Retina (tissue), 1 donor: ENCODE data around the gene CMSS1.

ENCODE experiments used
- DNase-seq: peaks from one replicate; pipeline ENCODE4 v3.0.0-alpha.2; 2016

Gene CMSS1

DNA sequence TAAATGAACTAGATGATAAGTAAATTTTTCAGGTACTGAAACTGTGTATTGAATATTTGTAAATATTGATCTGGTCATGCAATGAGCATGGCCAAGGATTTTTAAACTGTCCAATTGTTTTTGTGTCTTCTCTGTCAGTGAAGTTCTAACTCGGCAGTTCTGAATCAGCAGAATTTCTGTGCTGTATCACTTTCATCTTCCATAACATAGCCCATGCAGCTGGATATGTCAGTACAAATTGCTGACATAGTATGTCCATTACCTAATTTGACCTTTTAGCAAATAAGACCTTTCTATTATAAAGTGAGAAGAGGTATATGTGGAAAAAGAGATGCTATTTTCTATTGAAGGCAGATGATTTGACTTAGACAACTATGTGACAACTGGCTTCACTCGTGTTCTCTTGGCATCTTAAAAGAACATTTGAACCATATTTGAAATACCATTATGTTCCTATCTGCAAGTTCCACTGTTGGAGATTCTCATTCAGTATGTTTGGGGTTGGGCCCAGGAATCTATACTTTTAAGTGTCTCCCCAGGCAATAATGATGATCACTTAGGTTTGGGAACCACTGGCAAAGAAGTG, 90.4 kb downstream of the CMSS1 start:
- DNase-seq = no peak

DNA sequence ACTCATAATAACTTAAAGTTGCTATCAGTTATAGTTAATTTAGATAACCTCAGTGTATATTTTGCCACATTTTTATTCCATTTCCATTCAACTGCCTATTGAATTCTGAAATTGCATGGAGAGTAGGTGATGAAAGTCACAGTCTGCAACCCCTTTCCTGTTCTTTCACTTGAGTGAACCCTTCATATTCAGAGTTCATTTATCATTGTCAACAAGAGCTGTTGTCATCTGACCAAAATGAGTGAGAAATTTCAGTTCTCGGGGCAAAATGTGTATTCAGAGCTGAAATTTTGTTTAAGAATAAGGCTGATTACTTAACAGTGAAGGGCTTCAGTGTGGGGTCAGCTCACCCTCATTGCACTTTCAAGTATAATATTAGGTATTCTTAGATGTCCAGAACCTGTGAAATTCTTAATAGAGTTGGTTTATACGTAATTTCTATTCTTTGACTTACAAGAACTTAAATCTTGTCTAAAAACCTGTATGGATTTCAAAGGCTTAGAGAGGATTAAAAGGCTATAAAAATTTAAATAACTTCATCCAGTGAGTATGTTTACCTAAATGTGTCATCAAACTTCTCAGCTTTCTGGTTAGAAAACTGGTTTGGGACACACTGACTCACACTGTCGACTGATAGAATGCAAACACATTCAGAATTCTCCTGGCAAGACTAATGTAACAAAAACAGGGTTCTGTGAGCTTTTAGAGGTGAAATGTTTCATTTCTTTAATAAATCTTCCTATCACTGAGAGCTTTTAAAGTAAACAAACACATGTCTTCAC, 92.2 kb downstream of the CMSS1 start:
- no peak for DNase-seq

DNA sequence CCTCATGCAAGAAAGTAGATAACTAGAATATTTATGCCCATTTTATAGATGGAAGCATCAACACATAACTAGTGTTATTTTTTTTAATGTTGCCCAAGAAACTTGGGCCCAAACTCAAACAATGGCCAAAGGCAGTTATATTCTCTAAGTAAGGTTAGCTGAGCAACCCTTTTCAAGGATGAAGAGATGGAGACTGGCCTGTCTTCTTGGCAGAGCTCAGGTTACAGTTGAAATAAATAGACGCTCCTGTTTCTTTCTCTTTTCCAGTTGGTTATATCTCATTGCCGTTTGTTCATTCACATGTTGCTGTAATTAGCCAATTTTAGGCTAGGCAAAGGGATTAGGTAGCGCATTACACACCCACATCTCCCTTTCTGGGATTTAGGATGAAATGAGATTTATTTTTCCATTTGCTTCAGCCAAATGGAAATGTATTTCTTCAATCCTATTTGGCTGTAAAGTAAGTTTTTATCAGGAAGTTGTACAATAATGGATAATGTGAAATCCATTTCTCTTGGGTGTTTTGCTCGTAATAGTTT, 93.2 kb downstream of the CMSS1 start:
- DNase-seq = no peak

DNA sequence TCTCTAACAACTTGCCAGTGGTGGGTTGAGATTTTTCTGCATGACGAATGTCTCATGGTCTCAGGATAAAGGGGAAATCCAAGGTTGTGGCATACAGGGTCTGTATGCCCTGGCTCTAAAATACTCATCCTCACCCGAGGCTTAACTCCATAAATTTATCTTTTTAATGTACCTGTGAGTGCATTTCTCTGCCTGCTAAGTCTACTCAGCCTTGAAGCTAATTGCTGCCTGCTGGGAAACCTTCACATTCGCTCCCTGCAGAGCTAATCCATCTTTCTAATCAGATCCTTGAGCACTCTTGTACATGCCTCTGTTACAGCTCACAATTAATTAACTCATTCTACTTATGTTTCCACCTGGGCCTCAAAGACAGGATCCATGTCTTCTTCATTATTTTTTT, 93.8 kb downstream of the CMSS1 start:
- DNase-seq = peak; percentile 8

DNA sequence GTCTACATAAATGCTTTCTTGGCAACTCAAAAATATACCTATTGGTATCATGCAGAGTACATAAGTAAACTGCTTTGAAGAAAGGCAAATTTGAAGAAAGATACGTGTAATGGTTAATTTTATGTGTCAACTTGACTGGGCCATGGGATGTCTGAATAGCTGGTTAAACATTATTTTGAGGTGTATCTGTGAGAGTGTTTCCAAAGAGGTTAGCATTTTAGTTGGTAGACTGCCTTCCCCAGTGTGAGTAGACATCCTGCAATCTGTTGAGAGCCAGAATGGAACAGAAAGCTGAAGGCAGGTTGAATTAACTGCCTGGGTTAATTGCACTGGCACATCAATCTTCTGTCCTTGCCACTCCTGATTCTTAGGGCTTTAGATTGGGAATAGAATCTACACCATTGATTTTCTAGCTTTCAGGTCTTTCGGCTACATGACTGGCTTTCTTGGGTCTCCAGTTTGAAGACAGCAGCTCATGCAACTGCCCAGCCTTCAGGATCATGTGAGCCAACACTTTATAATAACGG, 98.3 kb downstream of the CMSS1 start:
- DNase-seq = no peak

DNA sequence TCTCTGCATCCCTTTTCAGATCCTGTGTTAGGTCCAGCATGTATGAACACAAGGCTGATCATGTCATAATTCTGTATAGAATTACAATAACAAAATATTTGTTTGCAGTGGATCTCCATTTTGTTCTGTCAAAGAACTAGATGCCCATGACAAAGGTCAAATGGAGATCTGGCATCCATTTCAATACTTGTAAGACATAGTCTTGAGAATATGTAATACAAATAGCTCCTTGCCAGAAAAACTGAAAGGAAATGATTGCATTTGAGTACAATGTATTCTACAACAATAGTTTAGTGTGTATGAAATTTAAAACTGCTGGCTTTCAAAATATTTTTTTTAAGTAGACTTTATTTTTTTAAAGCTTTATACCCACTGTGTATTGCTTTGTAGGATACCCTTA, 101.1 kb downstream of the CMSS1 start:
- DNase-seq = no peak

DNA sequence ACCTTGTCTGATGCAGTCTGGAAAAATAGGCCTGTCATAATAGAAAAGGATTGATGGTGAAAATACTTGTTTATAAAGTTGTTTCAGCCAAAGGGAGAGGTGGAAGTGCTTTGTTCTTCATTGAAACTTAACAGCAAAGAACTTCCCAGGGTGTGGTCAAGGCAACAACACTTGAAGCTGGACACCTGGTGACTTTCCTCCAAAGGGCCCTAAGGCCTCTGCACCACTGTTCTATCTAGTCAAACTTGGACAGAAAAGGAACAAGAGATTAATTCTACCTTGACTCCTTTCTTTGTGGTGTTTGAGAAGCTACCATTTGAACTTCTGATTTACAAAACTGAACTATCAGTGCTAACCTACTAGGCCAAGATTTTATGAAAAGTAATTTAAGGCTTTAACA, 102.0 kb downstream of the CMSS1 start:
- DNase-seq = no peak

DNA sequence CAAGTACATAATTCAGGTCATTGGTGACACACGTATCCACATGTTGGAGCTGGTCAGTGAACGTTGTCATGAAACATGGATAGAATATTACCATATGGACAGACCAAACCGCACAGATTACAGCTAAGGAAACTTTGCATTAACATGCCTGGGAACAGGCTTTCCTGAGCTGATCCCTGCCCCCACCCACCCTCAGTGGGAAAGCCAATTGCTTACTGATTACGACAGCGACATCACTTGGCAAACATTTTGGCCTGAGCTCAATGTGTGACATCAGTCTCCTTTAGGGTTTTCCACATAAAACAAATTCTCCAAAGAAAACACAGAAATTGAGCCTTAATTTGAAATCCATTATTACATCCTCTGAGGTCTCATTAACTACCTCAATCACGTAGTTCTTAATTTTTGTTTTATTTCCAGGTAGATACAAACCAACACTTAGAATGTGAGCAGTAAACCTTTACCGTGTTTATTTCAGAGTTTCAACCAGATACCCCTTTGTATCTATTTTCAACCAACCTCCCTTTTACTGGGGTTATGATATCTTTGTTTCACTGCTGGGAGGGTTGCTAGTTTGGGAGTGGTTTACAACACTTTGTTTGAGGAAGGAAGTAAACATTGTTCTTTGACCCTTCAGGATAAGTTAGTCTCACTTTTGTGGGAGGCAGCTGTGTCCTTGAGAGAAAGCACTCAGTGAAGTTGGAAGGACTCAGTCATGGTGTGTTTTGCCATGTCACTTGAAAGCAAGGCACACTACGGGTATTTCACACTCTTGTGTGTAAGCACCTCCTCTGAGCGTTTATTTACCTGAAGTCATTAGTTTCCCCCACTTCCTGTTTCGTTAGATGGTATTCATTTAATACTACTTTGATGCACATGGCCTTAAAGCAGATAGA, 103.1 kb downstream of the CMSS1 start:
- DNase-seq = no peak

DNA sequence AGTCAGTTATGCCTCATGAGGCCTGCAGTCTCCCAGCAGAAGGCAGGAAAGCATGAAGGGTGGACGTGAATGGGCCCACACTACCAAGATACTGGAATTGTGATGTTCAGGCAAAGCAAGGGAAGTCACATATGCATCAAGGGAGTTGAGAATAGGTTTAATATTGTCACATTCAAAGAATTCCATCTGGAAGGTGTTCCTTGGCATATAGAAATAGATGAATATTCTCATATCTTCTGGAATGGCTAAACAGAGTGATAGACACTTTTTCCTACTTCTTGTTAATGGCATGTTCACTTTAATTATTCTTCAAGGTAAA, 103.7 kb downstream of the CMSS1 start:
- DNase-seq = no peak

DNA sequence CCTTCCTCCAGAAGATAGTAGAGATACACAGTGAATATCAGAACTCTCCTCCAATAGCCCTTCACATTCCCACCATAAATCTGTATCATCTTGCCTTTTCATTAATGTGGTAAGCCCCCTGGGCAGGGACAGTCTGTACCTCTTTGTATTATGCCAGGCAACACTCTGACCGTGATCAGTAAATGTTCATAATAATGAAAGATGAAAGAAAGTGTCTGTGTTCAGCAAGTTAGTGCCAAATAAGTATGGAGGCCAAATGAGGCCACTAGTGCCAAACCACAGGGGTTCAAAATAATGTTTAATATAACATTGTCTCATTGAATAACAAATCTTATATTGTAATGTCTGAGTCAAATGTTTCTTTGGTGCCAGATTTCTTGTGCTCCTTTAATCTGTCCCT, 104.3 kb downstream of the CMSS1 start:
- DNase-seq = no peak

DNA sequence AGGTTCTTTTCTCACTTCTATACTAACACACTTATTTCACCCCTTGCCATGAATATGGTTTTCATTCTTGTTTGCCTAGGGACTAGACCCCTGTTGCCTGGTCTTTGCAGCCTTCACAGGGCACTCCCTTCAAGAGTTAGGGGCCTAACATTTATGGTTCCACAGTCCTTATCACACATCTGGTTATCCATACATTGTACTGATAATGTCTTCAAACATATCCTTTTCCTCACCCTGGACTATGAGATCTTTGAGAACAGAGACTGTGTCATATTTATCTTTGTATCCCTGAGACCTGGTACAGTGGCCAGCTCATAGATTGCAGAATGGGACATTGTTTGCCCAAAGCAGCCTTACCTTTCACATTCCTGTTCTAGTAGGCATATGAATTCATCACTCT, 106.2 kb downstream of the CMSS1 start:
- no peak for DNase-seq

DNA sequence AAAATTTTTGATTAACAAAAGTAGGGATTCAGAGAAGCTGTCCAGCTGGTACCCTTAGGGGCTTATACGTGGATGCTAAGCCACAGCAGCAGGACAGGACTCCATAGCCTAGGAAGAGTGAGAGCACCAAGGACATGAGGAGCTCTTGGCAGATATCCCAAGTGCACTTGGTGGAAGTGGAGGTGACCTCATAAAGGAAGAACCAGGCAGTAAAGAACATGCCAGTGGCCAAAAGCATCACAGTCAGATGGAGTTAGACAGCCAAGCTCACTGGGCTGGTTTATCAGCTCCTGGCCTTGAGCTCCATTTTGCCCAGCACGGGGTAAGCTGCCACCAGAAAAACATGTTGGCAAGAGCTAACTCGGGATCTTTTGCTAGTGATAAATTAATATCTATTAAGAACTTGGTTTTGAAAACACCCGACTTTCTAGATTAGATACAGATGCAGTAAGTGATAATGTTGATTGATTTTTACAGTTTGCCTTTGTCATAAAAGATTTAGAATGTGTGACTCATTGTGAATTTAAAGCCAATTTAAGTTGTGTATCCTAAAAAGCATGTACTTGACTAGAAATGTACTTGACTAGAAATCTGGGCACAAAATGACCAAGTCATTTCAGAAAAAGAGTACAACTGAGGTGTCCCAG, 108.0 kb downstream of the CMSS1 start:
- no peak for DNase-seq

DNA sequence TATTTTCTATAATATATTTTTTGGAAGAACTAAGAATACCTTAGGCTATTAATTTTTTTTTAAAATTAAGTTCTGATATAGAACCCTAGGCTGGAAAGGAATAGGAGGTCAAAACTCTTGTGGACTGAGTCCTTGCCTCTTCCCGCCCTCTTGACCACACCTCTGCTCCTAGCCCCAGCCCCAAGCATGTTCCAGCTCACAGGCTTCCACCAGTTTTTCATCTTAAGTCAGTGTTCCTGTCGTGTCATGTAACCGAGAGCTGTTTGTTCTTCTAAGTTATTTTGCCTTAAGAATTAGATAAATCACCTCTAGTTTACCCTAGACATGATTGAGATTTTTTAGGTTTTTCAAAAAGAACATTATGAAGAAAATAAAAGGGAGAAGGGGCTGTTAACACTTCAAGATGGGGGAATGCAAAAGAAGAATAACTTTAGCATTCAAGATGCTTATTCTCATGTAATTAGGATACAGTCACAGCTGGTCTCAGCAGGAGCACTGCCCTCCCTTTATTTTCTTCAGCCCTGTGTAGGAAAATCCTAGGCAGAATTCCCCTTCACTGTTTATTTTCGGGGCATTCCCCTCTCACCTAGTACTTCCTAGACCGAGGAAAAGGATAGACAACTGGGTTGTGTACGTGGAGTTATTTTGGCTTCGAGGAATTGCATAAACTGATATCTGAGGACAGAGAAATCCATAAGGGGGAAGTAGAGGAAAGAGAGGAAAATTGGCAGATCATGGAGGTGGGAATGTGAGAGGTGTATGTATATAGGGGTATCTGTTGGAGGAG, 110.2 kb downstream of the CMSS1 start:
- no peak for DNase-seq

DNA sequence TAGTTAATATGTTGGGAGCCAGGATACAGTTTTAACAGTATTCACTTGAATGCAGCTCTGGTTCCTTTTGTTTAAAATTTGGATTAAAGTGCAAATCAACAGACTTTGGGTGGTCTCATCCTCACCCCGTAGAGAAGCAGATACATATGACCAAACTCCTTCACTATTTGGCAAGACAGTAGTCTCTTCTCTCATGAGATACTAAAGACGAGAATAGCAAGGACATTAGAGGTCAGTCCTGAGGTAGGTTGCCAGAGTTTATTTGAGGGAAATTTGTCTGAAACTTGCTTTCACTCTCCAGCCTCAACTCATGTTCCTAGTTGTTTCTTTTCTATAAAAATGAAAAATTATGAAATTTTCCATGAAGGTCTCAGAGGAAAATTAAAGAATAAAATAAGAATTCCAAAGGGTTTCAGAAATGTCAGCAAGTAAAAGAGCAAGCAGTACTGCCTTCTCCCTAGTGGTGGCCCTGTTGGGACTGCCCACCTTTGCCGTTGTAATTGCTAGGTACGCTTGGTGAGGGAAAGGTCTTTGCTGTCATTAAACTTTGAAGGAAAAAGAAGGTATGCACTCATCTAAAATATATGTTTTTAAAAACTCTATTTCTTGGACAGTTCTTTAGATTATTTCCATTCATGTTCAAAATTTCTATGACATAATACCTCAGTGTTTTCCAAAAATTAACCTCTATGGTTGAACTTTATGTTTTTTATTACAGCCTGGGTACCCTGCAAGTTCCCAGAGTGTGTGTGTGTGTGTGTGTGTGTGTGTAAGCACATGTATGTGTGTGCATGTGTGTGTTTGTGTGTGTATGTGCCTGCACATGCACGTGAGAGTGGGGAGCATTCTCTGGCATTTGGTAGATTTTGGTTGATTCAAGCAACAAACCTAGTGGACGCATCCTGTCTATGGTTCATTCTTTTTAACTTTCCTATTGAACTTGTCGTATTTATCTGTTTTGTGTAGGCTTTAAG, 111.4 kb downstream of the CMSS1 start:
- DNase-seq = no peak

DNA sequence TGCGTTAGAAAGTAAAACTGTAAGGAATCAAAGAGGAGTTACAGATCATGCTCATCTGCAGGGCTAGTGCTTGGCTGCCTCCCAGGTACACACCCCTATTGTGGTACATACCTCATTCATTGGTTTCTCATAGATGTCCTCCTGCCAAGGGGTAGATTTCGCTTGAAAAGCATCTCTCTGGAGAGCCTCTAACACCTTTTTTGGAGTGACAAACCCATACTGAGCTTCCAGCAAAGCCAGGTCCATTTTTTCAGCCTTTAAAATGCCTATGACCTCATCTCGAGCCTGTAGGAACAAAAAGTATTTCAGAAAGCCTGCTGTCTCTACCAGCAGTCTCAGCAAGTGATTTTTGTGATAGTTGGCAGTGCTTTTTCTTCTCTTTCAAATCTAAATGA, 112.1 kb downstream of the CMSS1 start:
- DNase-seq = no peak

DNA sequence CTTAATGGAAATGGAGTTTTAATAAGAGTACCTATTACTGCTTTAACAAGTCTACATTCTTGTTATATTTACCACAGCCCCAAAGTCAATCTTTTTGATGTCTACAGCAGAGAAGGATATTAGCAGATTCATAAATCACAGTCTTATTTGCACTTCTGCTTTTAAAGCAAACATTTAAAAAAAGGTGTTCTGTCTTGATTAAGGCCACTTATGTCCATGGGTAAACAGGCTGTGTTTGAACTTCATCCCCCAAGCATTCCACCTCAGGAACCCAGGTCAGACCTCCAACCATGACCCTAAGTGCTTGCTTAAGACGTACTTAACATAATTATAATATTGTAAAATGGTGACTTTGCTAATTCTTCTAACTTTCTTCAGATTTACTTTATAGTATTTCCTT, 113.4 kb downstream of the CMSS1 start:
- no peak for DNase-seq

DNA sequence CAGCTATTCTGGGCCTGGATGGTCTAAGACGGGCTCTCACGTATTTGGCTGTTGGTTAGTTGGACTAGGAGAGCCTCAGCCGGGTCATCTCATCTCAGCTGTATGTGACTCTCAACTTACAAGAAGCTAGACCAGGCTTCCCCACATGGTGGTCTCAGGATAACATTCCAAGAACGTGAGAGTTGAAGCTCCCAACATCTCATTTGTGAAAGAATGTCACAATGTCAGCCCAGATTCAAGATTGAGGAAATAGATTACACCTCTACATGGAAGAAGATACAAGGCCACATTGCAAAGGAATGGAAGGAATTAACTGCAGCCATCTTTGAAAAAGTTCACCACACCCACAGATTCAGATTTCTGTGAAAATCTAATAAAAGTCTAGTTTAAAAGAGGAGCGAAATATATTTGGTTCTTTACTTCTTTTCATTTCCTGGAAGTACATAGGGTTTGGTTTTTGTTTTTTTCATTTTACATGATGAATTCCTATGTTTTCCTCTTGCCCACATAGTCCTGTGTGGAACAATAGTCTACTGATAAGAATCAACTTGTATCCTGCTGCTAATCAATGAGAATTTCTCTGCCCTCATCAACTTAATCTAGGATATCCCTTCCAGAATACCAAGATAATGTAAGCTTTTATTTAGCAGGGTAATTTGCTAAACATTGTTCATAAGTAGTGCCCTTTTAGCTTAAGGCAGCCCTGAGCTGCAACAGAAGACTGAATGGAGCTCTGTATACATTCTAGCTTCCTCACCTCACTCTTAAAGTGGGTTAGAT, 116.5 kb downstream of the CMSS1 start:
- DNase-seq = no peak

DNA sequence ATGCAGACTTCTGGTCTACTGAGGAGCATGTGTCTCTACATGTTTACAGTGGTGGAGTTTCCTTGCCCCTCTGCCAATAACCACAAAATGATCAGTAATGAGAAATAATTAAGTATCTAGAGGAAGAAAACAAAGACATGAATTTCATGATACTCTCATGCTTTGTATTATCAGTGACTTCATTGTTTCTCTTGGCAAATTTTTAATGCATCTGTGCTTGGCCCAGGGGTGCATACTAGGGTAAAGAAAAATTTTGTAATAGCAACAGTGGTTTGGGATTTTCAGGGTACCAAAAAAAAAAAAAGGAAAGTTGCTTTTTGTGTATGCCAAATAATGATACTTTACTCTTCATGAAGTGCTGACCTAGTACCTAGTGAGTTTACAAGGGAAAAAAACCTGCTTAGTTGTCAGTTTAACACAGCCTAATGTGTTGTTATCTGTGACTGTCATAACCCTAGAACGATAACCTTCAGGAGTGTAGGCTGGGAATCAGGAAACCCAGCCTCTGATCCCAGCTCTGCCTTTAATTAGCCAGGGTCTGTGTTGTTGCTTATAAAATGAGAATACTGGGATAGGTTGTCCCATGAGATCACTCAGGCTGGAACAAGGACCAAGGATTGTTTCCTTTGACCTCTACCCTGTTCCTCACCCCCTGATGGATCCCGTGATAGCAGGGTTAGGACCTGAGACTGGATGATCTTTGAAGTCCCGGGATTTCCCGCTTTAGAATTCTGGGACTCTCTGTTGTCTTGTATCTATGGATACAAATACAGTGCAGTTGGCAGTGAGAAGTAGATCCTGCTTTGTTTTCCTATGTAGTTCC, 117.5 kb downstream of the CMSS1 start:
- DNase-seq = no peak

DNA sequence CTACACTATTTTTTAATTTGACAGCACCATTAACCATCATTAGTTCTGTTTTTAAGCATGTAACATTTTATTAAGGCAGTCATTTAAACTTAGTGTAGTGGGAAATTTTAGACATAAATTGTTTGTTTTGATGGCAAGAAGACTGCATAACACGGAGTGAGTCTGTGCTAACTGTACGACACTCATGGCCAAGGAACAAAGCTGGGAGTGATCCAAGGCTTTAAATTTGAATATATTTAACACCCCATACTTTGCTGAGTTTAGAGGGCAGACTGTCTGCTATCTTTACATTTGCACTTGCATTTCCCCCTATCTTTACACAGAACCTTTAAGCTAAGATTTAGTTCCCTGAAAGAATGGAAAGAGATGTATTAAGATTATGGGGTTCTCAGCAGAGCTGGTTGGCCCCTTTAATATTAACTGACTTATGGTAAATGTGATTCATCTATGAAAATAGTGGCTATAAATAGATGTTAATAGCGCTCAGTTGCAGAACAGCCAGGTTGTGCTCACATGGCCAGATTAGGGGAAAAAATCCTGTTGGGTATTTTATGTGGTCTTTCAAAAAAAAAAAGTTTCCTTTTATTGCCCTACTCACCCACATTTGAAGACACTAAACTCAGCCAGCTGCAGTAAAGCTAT, 120.7 kb downstream of the CMSS1 start:
- no peak for DNase-seq
